Stimulated activated naive CD8-positive, alpha-beta T cell treated with anti-CD3 and anti-CD28 coated beads, Interleukin-15, Interleukin-2, amounts not matched to agents 100 ng/mL and 50 ng/mL, for 24 hours (primary cell): Measurements from ENCODE around the gene RSKR.

Experiments used
- H3K27ac Mint-ChIP-seq: one replicate; pipeline ENCODE4 v1.8.0; 2021; ENCODE audit warnings: mild to moderate bottlenecking, mixed read lengths
- H3K27me3 Mint-ChIP-seq: one replicate; pipeline ENCODE4 v1.8.0; 2021; ENCODE audit warnings: mixed read lengths
- H3K36me3 Mint-ChIP-seq: one replicate; pipeline ENCODE4 v1.8.0; 2021; ENCODE audit warnings: low read depth, mixed read lengths
- H3K4me1 Mint-ChIP-seq: one replicate; pipeline ENCODE4 v1.8.0; 2021; ENCODE audit warnings: low read depth, mixed read lengths
- H3K4me3 Mint-ChIP-seq: one replicate; pipeline ENCODE4 v1.8.0; 2021; ENCODE audit warnings: mild to moderate bottlenecking, mixed read lengths
- H3K9me3 Mint-ChIP-seq: one replicate; pipeline ENCODE4 v1.8.0; 2021; ENCODE audit warnings: mixed read lengths

RSKR gene

DNA sequence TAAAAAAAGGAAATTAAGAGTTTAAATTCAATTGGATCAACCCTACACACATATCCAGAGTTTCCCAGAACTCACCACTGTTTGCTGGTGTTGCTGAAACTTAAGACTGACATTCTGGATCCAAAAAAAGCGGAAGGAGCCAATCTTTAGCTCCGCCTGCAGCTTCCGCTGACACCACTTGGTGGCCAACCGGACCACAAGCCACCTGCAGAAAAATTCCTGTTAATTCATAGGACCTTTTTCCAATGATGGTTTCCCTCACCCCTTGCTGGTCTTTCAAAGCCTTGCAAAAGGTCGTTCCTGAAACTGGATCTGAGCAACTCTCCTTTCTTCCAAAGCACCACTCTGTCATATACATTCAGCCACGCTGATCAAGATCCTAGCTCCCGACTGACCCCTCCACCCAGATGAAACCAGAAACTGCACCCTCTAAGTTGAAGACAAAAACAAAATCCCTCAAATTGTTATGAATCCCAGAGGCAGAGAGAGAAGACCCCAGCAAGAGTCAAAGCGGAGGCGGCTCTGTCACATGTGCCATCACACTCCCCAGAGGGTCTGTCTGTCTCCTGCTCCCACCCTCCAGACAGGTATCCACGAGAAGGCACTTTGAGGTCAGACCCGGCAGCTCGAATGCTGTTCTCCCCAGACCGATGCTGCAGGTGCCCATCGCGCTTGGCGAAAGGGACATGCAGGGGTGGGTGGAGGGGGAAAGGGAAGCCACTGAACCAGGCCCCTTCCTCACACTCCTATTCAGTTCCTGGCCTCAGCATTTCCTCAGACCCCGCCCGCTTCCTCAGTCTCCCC, 30.2 kb upstream of the RSKR start:
- H3K27me3 Mint-ChIP-seq: no peaks in the 10 kb centered on the region
- H3K4me1 Mint-ChIP-seq: peaks cover 45% of the 10 kb centered on the region
- H3K9me3 Mint-ChIP-seq: no peaks in the 10 kb centered on the region
- peak overlapping the region; percentile 94 for H3K27ac Mint-ChIP-seq
- H3K4me3 Mint-ChIP-seq: peak overlapping the region; percentile 97
- peaks cover 64% of the 10 kb centered on the region for H3K36me3 Mint-ChIP-seq

DNA sequence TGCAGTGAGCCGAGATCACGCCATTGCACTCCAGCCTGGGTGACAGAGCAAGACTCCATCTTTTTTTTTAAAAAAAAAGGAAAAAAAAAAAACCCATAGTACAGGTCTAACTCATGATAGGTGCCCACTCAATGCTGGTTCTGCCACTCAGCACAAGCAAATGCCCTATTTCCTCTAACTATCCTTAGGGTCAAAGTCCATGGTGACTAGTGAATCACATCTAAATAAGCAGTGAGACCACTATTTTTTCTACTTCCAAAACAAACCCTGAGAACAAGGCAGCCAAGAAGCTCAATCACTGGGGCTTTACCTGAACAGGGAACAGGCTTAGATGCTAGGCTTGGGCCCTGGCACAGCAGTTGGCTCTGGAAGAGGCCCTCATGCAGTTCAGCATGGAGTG, 27.6 kb upstream of the RSKR start:
- Mint-ChIP-seq H3K4me1 (peaks cover 43% of the 10 kb centered on the region), H3K27me3 (no peaks in the 10 kb centered on the region), H3K4me3 (no peak overlapping the region), H3K36me3 (peaks cover 69% of the 10 kb centered on the region), H3K27ac (no peak overlapping the region), H3K9me3 (no peaks in the 10 kb centered on the region)

DNA sequence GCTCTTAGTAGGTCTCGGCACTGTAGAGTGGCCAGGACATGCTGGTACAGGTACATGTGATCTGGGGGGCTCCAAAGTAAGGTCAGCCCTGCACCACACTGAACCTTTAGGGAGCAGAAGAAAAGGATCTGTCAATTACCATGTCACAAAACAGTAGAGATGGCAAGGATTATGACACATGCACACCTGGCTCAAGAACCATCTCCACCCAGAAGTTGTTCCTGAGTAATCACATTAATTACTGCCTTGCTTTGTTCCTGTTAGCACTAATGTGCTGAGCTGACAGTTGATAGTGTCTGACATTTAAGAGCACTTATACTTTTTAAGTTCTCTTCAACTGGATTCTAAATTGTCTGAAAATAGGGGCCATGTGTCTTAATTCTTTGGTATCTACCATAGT, 21.5 kb upstream of the RSKR start:
- Mint-ChIP-seq H3K36me3 (peaks cover 89% of the 10 kb centered on the region), H3K27ac (no peak overlapping the region), H3K4me3 (no peak overlapping the region), H3K27me3 (no peaks in the 10 kb centered on the region), H3K4me1 (peaks cover 14% of the 10 kb centered on the region), H3K9me3 (no peaks in the 10 kb centered on the region)

DNA sequence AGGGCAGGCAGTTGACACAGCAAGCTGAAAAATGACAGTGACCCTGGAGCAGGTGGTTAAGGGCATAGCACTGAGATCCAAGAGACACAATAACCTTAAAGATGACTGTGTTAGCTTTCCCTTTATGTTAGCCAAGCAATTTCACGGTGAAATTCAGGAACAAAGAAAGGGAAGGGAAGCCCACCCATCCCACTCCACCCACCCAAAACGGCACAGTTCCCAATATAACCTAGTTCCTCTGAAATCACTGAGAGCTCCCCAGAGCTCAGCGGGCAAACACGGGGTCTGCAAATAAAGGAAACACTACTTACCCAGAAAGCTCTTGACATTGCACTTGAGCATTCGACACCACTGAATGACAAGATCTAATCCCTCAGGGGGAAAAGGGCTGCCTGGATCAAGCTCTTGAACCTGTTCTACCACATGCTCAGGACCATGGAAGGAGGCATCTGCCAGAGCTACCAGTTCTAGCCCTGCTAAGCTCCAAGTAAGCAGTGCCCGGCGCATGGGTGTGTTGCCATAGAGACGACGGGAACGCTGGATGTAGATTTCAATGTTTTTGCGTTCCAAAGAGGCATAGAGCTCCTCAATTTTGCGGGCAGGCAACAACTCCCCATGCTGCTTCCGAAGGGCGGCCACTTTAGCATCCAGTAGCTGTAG, 20.4 kb upstream of the RSKR start:
- Mint-ChIP-seq H3K9me3 (no peaks in the 10 kb centered on the region), H3K4me1 (peaks cover 8% of the 10 kb centered on the region), H3K27me3 (no peaks in the 10 kb centered on the region), H3K4me3 (no peak overlapping the region), H3K27ac (no peak overlapping the region), H3K36me3 (peaks cover 80% of the 10 kb centered on the region)

DNA sequence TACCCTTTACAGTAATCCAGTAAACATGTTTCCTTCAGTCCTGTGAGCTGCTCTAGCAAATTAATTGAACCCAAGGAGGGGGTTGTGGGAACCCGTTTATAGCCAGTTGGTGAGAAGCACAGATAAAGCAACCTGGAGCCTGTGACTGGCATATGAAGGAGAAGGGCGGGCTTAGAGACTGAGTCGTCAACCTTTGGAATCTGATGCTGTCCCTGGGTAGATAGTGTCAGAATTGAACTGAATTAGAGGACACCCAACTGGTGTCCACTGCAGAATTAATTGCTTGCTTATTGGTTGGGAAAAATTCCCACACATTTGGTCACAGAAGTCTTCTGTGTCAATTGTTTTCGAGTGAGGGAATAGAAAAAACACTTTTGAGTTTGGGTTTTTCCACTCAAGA, 12.8 kb upstream of the RSKR start:
- peaks cover 7% of the 10 kb centered on the region for H3K4me1 Mint-ChIP-seq
- H3K4me3 Mint-ChIP-seq: no peak overlapping the region
- peaks cover 70% of the 10 kb centered on the region for H3K36me3 Mint-ChIP-seq
- H3K9me3 Mint-ChIP-seq: no peaks in the 10 kb centered on the region
- H3K27ac Mint-ChIP-seq: peak overlapping the region; percentile 76
- H3K27me3 Mint-ChIP-seq: no peaks in the 10 kb centered on the region

DNA sequence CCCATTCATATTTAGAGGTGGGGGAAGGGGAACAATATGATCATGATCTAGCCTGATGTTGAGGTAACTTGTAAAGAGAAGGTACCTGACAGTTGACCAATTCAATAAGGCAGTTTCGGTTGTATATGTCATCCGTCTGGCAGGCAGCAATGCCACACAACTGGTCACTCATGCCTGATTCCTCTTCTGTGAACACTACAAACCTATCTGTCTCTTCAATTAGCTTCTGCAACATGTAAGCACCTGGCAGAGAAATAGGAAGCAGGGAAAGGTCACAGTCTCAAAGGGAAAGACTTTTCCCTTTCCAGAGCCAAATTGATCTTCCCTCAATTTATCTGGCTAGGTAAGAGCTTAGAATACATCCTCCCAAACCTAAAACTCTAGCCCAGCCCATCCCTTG, 10.2 kb upstream of the RSKR start:
- no peak overlapping the region for H3K4me3 Mint-ChIP-seq
- H3K9me3 Mint-ChIP-seq: no peaks in the 10 kb centered on the region
- H3K4me1 Mint-ChIP-seq: peaks cover 7% of the 10 kb centered on the region
- H3K27me3 Mint-ChIP-seq: no peaks in the 10 kb centered on the region
- no peak overlapping the region for H3K27ac Mint-ChIP-seq
- peaks cover 84% of the 10 kb centered on the region for H3K36me3 Mint-ChIP-seq

DNA sequence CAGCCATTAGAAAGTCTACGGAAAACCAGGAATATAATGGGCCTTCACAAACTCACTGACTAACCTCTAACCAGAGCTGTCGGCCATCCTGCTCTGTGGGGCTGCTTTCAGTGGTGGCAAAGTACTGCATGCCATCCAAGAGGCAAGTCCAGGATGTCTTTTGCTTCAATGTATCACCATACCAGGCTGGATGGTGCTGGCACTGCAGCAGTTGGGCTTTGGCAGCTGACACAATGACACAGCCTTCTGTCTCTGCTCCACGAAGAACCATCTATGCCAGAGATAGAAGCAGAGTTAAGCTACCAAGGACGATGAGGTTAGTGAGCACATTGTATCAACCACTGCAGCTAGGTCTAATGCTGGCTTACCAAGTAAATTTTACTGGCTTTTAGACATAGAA, 9.7 kb upstream of the RSKR start:
- Mint-ChIP-seq H3K27me3 (no peaks in the 10 kb centered on the region), H3K27ac (no peak overlapping the region), H3K9me3 (no peaks in the 10 kb centered on the region), H3K4me1 (peaks cover 7% of the 10 kb centered on the region), H3K4me3 (no peak overlapping the region), H3K36me3 (peaks cover 89% of the 10 kb centered on the region)

DNA sequence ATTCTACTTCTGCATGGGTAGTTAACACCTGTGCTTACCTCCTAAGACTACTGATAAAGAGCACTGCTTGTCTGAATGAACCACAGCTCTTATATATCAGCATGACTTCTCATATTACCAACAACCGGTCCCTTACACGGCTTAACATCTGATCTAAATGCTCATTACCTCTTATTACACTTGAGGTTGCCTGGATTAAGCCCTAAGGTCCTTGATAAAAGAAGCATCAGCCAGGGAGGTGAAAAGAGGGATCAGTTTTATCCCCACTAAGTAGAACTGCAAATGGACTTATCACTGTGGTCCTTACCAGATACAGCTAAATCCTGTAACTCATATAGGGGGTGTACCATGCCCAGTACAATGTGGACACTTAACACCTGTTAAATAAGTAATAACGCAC, 8.2 kb upstream of the RSKR start:
- Mint-ChIP-seq H3K4me1 (peaks cover 3% of the 10 kb centered on the region), H3K36me3 (peaks cover 87% of the 10 kb centered on the region), H3K27me3 (no peaks in the 10 kb centered on the region), H3K27ac (no peak overlapping the region), H3K4me3 (no peak overlapping the region), H3K9me3 (no peaks in the 10 kb centered on the region)

DNA sequence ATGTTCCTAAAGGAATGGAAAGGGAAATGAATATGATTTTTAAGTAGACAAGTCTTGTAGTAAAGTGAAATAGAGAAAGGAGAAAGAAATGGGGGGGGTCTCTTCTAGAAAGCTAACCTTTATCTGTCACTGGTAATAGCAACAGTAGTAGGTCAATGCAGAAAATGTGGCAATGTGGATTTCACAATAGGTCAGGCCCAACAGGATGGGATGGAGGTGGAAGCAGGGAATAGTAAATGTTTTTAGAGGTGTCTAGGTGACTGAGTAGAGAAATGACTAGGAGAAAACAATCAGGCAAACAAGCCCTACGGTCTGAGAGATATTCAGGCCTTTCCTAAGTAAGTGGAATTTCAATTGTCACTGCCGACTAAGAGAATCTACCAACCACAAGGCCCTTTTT, 6.0 kb upstream of the RSKR start:
- H3K4me3 Mint-ChIP-seq: no peak overlapping the region
- no peak overlapping the region for H3K27ac Mint-ChIP-seq
- no peaks in the 10 kb centered on the region for H3K27me3 Mint-ChIP-seq
- H3K4me1 Mint-ChIP-seq: no peaks in the 10 kb centered on the region
- H3K36me3 Mint-ChIP-seq: peaks cover 87% of the 10 kb centered on the region
- no peaks in the 10 kb centered on the region for H3K9me3 Mint-ChIP-seq

DNA sequence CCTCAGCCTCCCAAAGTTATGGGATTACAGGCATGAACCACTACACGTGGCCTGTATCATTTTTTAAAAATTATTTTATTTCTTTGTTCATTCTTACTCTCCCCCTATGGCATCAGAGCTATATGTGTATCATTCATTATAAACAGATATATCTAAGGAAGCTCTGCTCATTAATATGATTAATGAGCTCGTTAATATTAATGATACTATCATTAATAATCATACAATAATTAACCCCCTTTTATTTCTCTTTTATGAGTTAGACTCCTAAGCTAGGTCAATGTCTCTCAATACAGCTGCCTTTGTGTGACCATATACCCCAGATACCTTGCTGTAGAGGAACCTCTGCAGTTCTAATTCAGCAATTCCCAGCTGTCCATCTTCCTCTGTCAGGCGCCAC, 4.5 kb upstream of the RSKR start:
- H3K27ac Mint-ChIP-seq: no peak overlapping the region
- peaks cover 84% of the 10 kb centered on the region for H3K36me3 Mint-ChIP-seq
- no peaks in the 10 kb centered on the region for H3K9me3 Mint-ChIP-seq
- H3K4me3 Mint-ChIP-seq: no peak overlapping the region
- no peaks in the 10 kb centered on the region for H3K4me1 Mint-ChIP-seq
- no peaks in the 10 kb centered on the region for H3K27me3 Mint-ChIP-seq

DNA sequence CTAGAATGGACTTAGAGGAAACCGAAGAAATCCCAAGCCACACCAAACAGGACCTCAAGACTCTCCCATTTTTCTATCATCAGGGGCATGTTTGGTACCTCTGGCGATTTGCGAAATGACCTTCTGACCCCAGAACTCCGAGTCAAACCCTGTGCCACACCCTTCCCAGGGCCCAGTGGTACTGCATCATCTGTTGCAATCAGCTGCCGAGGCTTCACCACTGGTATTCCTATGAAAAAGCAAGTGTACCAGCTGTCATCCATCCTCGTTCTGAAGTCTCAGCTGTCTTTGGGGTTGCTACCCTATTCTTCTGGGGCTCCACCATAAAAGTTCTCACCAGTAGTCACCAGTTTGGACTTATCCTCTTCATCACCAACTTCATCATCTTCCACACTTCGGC, 2.3 kb upstream of the RSKR start:
- H3K27ac Mint-ChIP-seq: peak overlapping the region; percentile 8
- H3K9me3 Mint-ChIP-seq: no peaks in the 10 kb centered on the region
- H3K4me1 Mint-ChIP-seq: no peaks in the 10 kb centered on the region
- no peak overlapping the region for H3K4me3 Mint-ChIP-seq
- no peaks in the 10 kb centered on the region for H3K27me3 Mint-ChIP-seq
- peaks cover 71% of the 10 kb centered on the region for H3K36me3 Mint-ChIP-seq

DNA sequence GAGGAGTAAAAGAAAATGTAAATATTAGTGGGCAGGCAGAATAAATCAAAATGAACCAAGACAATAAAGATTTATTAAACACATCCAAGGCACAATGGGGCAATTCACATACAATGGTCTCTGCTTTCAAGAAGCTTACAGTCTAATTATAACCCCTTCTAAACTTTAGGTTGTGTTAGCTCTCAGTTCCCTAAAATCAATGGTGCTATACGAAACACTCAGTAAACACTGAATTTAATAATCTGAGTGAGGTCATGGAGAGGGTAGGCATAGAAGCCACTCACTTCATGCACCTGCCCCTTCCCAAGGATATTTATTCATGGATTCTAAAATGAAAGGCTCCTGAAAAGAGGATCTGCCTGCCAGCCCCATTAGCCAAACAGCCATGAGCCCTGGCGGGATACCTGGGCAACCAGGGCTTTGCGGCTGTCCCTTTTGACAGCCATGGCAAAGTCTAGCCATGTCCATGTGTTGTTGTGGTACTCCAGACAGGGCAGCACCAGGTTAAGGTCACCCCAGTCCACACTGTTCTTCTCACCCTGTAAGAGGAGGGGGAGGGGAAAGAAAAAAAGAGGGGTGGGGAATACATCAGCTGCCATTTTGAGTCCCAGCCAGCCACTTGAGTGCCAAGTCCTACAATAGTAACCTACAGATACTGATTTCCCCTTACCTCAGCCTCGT, 1.4 kb upstream of the RSKR start:
- Mint-ChIP-seq H3K9me3 (no peaks in the 10 kb centered on the region), H3K36me3 (peaks cover 68% of the 10 kb centered on the region), H3K27me3 (no peaks in the 10 kb centered on the region), H3K4me1 (no peaks in the 10 kb centered on the region), H3K27ac (no peak overlapping the region), H3K4me3 (no peak overlapping the region)

DNA sequence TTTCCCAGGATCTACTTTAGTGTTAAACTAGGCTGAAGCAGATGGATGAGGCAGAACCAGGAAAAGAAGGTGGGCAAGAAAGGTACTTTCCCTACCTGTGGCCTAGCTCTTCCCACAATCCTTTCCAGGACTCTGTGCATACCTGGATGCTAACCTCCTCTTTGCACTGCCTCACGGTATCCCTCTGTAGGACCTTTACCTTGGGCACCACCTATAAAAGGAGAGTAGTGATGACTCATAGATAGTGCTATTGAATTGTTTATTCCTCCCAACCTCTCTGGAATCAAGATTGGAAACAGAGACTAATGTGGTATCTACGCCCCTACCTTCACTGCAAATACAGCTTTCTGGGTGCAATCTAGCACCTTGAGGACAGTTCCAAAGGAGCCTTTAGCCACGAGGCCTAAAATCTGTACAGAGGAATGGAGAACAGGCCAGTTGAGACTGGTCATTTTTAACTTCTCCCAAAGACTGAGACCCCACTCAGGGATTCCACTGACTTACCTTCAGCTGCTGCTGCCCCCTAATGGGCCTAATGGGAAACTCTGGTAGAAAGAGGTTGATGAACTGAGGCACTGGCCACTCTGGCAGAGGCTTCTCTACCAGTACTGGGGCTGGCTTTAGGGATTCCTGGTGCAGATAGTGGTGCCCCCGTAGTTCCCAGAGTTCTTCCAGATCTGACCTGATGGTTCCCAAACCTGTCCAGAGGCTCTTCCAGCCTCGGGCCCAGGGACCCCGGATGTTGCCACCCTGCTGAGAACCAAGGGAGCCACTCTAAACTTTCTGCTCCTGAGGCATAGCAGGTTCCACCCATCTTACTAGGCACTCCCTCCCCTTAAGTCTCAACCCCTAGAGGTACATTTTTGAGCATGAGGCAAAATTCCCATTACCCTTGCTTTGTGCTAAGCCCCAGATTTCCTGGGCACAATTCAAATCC, 781 bp downstream of the RSKR start:
- peaks cover 63% of the 10 kb centered on the region for H3K36me3 Mint-ChIP-seq
- no peak overlapping the region for H3K4me3 Mint-ChIP-seq
- H3K4me1 Mint-ChIP-seq: no peaks in the 10 kb centered on the region
- H3K9me3 Mint-ChIP-seq: no peaks in the 10 kb centered on the region
- peak overlapping the region; percentile 18 for H3K27ac Mint-ChIP-seq
- H3K27me3 Mint-ChIP-seq: no peaks in the 10 kb centered on the region

DNA sequence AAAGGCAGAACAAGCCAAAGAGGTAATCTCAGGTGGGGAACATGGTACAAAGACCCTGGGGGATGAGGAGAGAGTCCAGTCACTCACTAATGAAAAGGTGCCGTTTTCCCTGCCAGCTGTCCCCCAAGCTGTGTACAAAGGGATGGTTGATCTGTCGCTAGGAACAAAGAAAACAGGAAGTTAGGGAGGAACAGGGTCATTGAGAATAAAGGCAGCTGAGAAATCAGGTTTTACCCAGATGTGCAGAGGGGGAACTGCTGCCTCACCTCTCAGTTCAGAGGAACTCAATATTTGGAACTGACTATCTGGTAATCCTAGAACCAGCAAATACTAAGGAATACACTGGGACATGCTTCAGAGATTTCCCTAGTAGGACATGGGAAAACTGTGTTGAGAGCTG, 1.5 kb downstream of the RSKR start:
- H3K27ac Mint-ChIP-seq: no peak overlapping the region

More for the DNA sequence above, 1.5 kb downstream of the RSKR start:
- Mint-ChIP-seq H3K4me3 (no peak overlapping the region), H3K27me3 (no peaks in the 10 kb centered on the region), H3K36me3 (peaks cover 67% of the 10 kb centered on the region), H3K9me3 (no peaks in the 10 kb centered on the region), H3K4me1 (no peaks in the 10 kb centered on the region)
